ENCODE results near the gene EZH1. TPM values are rescaled to one million over a fixed set of nuclear protein-coding genes. Genes with fewer than 3 reads are reported as not detected.

The EZH1 gene
- total RNA-seq, 1 donor from 2014 or later = 32.2 TPM

DNA sequence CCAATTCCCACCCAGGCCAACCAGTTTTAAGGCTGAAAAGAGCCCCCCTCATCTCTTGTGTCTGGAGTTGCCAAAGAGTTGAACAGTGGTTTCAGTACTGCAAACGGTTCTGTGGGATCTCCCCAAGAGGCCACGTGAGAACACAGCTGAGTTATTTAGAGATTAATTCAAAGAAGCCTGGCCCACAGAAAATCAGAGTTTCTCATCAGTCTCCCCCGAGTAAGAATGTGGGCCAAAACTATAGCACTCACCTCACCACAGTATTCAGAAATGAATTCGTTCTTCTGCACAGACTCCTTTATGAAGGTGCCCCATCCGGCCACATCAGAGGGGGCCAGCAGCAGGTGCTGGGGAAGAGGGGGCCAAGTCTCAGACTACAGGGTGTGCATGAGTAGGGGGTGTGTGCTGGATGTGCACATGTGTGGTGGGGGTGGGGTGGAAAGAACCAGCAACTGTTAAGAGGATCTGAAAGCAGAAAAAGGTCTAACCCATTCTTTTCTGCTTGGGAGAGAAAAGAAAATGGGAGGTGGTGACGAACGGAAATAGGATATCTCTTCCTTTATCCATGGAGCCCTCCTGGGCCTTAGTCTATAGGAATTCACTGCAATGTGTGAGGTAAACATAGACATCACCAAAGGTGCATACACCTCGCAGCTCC is 39.9 kb downstream of the EZH1 start:
- H3K9me3 Mint-ChIP-seq (ENCODE audit: unreplicated experiment) = peaks cover 13% of the 10 kb centered on the region
- no peak for DNase-seq
- peaks cover 10% of the 10 kb centered on the region for H3K4me1 Mint-ChIP-seq (ENCODE audit: low read depth, unreplicated experiment)
- TF ChIP-seq, protein P1, sequence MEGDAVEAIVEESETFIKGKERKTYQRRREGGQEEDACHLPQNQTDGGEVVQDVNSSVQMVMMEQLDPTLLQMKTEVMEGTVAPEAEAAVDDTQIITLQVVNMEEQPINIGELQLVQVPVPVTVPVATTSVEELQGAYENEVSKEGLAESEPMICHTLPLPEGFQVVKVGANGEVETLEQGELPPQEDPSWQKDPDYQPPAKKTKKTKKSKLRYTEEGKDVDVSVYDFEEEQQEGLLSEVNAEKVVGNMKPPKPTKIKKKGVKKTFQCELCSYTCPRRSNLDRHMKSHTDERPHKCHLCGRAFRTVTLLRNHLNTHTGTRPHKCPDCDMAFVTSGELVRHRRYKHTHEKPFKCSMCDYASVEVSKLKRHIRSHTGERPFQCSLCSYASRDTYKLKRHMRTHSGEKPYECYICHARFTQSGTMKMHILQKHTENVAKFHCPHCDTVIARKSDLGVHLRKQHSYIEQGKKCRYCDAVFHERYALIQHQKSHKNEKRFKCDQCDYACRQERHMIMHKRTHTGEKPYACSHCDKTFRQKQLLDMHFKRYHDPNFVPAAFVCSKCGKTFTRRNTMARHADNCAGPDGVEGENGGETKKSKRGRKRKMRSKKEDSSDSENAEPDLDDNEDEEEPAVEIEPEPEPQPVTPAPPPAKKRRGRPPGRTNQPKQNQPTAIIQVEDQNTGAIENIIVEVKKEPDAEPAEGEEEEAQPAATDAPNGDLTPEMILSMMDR (IDR thresholded peaks at IDR 0.05; ENCODE audit: partially characterized antibody, unreplicated experiment) = no peak
- no peak overlapping the region for H3K27ac Mint-ChIP-seq (ENCODE audit: unreplicated experiment)
- H3K4me3 Mint-ChIP-seq (ENCODE audit: unreplicated experiment) = peak overlapping the region; percentile 9
- no peaks in the 10 kb centered on the region for H3K36me3 Mint-ChIP-seq (ENCODE audit: unreplicated experiment)
- peaks cover 10% of the 10 kb centered on the region for H3K27me3 Mint-ChIP-seq (ENCODE audit: unreplicated experiment)

DNA sequence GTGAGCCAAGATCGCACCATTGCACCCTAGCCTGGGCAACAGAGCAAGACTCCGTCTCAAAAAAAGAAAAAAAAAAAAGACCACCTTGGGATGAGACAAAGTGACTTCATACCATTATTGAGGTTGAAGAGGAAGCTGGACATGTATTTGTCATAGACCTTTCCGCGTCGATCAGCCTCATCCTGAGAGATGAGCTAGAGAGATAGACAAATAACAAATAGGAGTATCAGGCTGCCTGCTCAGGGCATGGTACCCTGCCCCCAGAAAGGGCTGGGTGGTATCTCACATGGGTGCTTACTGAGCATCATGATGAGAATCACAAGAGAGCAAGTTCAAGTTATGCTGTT is 40.4 kb downstream of the EZH1 start:
- Mint-ChIP-seq H3K4me1 (ENCODE audit: low read depth, unreplicated experiment) (peaks cover 11% of the 10 kb centered on the region), H3K36me3 (ENCODE audit: unreplicated experiment) (no peaks in the 10 kb centered on the region), H3K27ac (ENCODE audit: unreplicated experiment) (no peak overlapping the region), H3K9me3 (ENCODE audit: unreplicated experiment) (peaks cover 8% of the 10 kb centered on the region), H3K4me3 (ENCODE audit: unreplicated experiment) (no peak overlapping the region), H3K27me3 (ENCODE audit: unreplicated experiment) (peaks cover 8% of the 10 kb centered on the region)
- TF ChIP-seq, protein P1 (IDR thresholded peaks at IDR 0.05; ENCODE audit: partially characterized antibody, unreplicated experiment) = no peak
- DNase-seq = no peak

DNA sequence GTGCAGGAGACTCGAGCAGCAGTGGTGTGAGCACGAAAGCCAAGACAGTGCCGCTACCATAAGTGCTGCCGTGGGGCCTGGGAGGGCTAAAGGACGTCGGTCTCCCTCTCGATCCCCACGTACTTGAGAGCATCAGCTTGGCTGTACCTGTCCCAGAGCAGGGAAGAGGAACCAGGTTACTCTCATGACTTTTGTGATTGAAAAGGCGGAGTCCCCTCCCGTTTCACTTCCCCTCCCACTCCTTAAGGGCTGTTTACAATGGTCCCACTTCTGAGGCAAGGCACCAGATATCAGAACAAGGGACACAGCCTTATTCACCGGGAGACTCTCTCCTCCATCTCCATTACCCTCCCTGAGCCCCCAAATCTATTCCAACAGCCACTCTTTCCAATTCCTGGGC is 42.4 kb downstream of the EZH1 start:
- DNase-seq = no peak
- peaks cover 6% of the 10 kb centered on the region for H3K9me3 Mint-ChIP-seq (ENCODE audit: unreplicated experiment)
- peaks cover 8% of the 10 kb centered on the region for H3K27me3 Mint-ChIP-seq (ENCODE audit: unreplicated experiment)
- H3K27ac Mint-ChIP-seq (ENCODE audit: unreplicated experiment) = no peak overlapping the region
- peaks cover 6% of the 10 kb centered on the region for H3K4me1 Mint-ChIP-seq (ENCODE audit: low read depth, unreplicated experiment)
- TF ChIP-seq, protein P1 (IDR thresholded peaks at IDR 0.05; ENCODE audit: partially characterized antibody, unreplicated experiment) = no peak
- no peaks in the 10 kb centered on the region for H3K36me3 Mint-ChIP-seq (ENCODE audit: unreplicated experiment)
- H3K4me3 Mint-ChIP-seq (ENCODE audit: unreplicated experiment) = no peak overlapping the region

DNA sequence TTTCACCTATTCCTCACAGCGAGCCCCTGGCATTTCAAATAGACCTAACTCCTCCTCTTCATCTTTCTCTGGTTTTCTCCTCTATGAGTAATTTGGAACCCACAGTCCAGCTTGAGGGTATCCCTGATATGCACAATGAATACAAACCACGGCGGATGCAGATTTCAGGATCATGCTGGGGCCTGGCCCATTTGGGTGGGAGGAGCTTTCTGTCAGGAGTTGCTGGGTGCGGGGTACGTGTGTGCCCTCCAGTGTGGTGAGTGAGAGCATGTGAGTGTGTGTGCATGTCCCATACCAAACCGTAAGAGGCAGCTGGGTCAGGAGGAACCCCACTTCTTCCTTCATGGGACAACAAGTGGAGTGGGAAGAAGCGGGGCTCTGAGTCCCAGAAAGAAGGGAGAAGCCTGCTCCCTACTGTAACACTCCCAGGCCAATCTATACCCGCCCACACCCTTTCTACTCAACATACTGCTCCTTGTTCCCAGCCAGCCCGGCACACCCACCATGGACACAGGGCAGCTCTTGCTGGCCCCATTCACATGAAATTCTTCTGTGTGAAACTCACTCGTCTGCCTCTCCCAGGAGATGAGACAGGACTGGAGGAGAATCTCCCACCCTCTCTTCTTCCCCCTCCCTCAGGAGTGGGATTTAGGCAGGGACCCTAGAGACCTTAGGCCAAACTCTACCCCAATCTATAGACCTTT is 44.1 kb downstream of the EZH1 start:
- peaks cover 3% of the 10 kb centered on the region for H3K9me3 Mint-ChIP-seq (ENCODE audit: unreplicated experiment)
- no peak overlapping the region for H3K4me3 Mint-ChIP-seq (ENCODE audit: unreplicated experiment)
- no peak overlapping the region for H3K27ac Mint-ChIP-seq (ENCODE audit: unreplicated experiment)
- H3K4me1 Mint-ChIP-seq (ENCODE audit: low read depth, unreplicated experiment) = peaks cover 6% of the 10 kb centered on the region
- TF ChIP-seq, protein P1 (IDR thresholded peaks at IDR 0.05; ENCODE audit: partially characterized antibody, unreplicated experiment) = no peak
- peaks cover 8% of the 10 kb centered on the region for H3K27me3 Mint-ChIP-seq (ENCODE audit: unreplicated experiment)
- no peak for DNase-seq
- no peaks in the 10 kb centered on the region for H3K36me3 Mint-ChIP-seq (ENCODE audit: unreplicated experiment)

DNA sequence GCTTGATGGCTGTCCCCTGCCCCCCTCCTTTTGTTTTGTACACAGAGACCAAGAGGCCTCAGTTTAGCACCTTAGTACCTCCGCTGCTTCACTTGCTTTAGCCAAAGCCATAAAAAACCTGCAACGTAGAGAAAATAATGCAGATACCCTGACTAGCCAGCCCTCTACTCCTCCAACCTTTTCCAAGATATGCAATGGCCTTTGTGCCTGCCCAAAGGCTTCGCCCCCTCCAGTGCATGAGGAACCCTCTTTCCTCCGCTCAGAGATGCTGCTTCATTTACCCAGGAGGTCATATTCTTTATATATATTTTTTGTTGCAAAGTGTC is 45.5 kb downstream of the EZH1 start:
- H3K4me3 Mint-ChIP-seq (ENCODE audit: unreplicated experiment) = no peak overlapping the region
- no peak overlapping the region for H3K27ac Mint-ChIP-seq (ENCODE audit: unreplicated experiment)
- no peaks in the 10 kb centered on the region for H3K36me3 Mint-ChIP-seq (ENCODE audit: unreplicated experiment)
- DNase-seq = no peak
- H3K4me1 Mint-ChIP-seq (ENCODE audit: low read depth, unreplicated experiment) = peaks cover 6% of the 10 kb centered on the region
- H3K9me3 Mint-ChIP-seq (ENCODE audit: unreplicated experiment) = peaks cover 3% of the 10 kb centered on the region
- TF ChIP-seq, protein P1 (IDR thresholded peaks at IDR 0.05; ENCODE audit: partially characterized antibody, unreplicated experiment) = no peak
- H3K27me3 Mint-ChIP-seq (ENCODE audit: unreplicated experiment) = peaks cover 8% of the 10 kb centered on the region

Measured in glutamatergic neuron (in vitro differentiated cells).